Caco-2 (cell line): Measurements from ENCODE around the gene IQGAP3. TPM values are rescaled to one million over a fixed set of nuclear protein-coding genes. Genes with fewer than 3 reads are reported as not detected.

Experiments
- BruUV-seq: library from RNA; stranded (reverse); fragments of 400-500 nt; replicated peaks from 2 replicates; lab custom pipeline; 2021; lab: Mats Ljungman, UMichigan
- CTCF ChIA-PET: fragments of 300-600 bp; sonication (Branson Sonifier 250); formaldehyde crosslinking; loops from one replicate; lab custom pipeline; 2022; ENCODE audit warnings: antibody characterized with exemption; lab: Charles Lee
- POLR2A ChIA-PET: fragments of 300-600 bp; sonication (Branson Sonifier 250); formaldehyde crosslinking; loops from one replicate; lab custom pipeline; 2022; ENCODE audit warnings: antibody characterized with exemption; lab: Charles Lee
- DNase-seq, 2 experiments: peaks; one replicate each; pipeline versions ENCODE4 v3.0.0 to v3.0.0-alpha.2; 2020 to 2022
- H3K27me3 ChIP-seq: replicated peaks from 2 replicates; pipeline ENCODE4 v1.6.0; 2011; ENCODE audit warnings: low read length; ENCODE audit not compliant: control insufficient read depth, insufficient read depth
- H3K36me3 ChIP-seq: 2 replicates; pipeline ENCODE4 v1.5.1; 2011; ENCODE audit warnings: low read length; ENCODE audit not compliant: control insufficient read depth, insufficient read depth
- H3K4me1 ChIP-seq: fragments of 250-450 bp; sonication (Bioruptor Pico); 2 replicates; pipeline ENCODE4 v1.5.1; 2020; ENCODE audit warnings: mild to moderate bottlenecking
- H3K4me3 ChIP-seq: 2 replicates; pipeline ENCODE4 v1.5.1; 2011; ENCODE audit warnings: low read depth, mild to moderate bottlenecking, control low read depth, low read length
- H3K9me3 ChIP-seq: fragments of 250-450 bp; sonication (Bioruptor Pico); 2 replicates; pipeline ENCODE4 v1.5.1; 2020; ENCODE audit warnings: mild to moderate bottlenecking, moderate library complexity
- H3K27ac Mint-ChIP-seq: one replicate; pipeline ENCODE4 v1.8.0; 2022; ENCODE audit warnings: mixed read lengths; ENCODE audit not compliant: unreplicated experiment
- H3K27me3 Mint-ChIP-seq: one replicate; pipeline ENCODE4 v1.8.0; 2022; ENCODE audit warnings: mixed read lengths; ENCODE audit not compliant: insufficient read depth, unreplicated experiment
- H3K36me3 Mint-ChIP-seq: one replicate; pipeline ENCODE4 v1.8.0; 2022; ENCODE audit warnings: mild to moderate bottlenecking, mixed read lengths; ENCODE audit not compliant: insufficient read depth, unreplicated experiment
- H3K4me1 Mint-ChIP-seq: one replicate; pipeline ENCODE4 v1.8.0; 2022; ENCODE audit warnings: low read depth, mixed read lengths; ENCODE audit not compliant: unreplicated experiment
- H3K4me3 Mint-ChIP-seq: one replicate; pipeline ENCODE4 v1.8.0; 2022; ENCODE audit warnings: mild to moderate bottlenecking, moderate library complexity, mixed read lengths; ENCODE audit not compliant: unreplicated experiment
- H3K9me3 Mint-ChIP-seq: one replicate; pipeline ENCODE4 v1.8.0; 2022; ENCODE audit warnings: mixed read lengths; ENCODE audit not compliant: unreplicated experiment
- CTCF ChIP-seq, 2 experiments: fragments of 200-600 bp in 1 of 2; IDR thresholded peaks; 1 replicate in 1 of 2; 2 replicates in 1 of 2; pipeline versions ENCODE4 v1.5.1 to v1.8.0; 2011 to 2022; ENCODE audit warnings: antibody characterized with exemption in 1 of 2, control low read depth in 1 of 2, inconsistent platforms in 1 of 2, low read depth in 1 of 2, low read length in 1 of 2, mild to moderate bottlenecking in 1 of 2, moderate library complexity in 1 of 2; ENCODE audit not compliant: insufficient read depth in 1 of 2, severe bottlenecking in 1 of 2, unreplicated experiment in 1 of 2
- intact Hi-C: fragments of 100-400 bp; cut with micrococcal nuclease; formaldehyde crosslinking; loops from one replicate; pipeline ENCODE4 v1.10.0; 2022; ENCODE audit not compliant: unreplicated experiment
- total RNA-seq: library from RNA; stranded (reverse); gene quantifications from 2 replicates; pipeline ENCODE4 v1.2.3, GENCODE V29; 2022

The IQGAP3 gene
- total RNA-seq, 1 experiment from 2014 or later = 37.6 TPM

GRCh38 chr1:156503698-156504437 is 68.5 kb downstream of the IQGAP3 start:
- Mint-ChIP-seq H3K36me3 (peaks cover 14% of the 10 kb centered on the region), H3K4me1 (peaks cover 24% of the 10 kb centered on the region), H3K4me3 (peak overlapping the region; percentile 89), H3K27me3 (no peaks in the 10 kb centered on the region), H3K27ac (peak overlapping the region; percentile 94), H3K9me3 (no peaks in the 10 kb centered on the region)
- Histone ChIP-seq H3K36me3 (no peaks in the 10 kb centered on the region), H3K4me1 (peaks cover 45% of the 10 kb centered on the region), H3K4me3 (no peak overlapping the region), H3K27me3 (no peaks in the 10 kb centered on the region), H3K9me3 (no peaks in the 10 kb centered on the region)
- intact Hi-C loops = loop anchor here (1.0 to 10.0 kb wide), 4 partner anchors 39 to 101 kb away; partner anchors contain the start of genes GPATCH4 and IQGAP3
- DNase-seq = no peak
- TF ChIP-seq CTCF (IDR thresholded peaks at IDR 0.05; ENCODE audit: insufficient read depth in 1 of 2, low read depth in 1 of 2, low read length in 1 of 2, severe bottlenecking in 1 of 2, unreplicated experiment in 1 of 2) = no peak
- ChIA-PET CTCF (interaction anchor here (0.6 to 6.9 kb wide), 3 partner anchors 46 to 118 kb away, joined by 3 to 87 read pairs (median 4); no protein-coding TSS in a partner anchor), POLR2A (interaction anchor here (0.5 to 1.8 kb wide), 8 partner anchors 12 to 243 kb away, joined by 3 to 22 read pairs (median 4); partner anchors contain the start of gene NAXE)
- BruUV-seq = TSS peak; percentile 15

GRCh38 chr1:156502894-156503697 is 69.3 kb downstream of the IQGAP3 start:
- DNase-seq = peak; percentile 90 to 94
- Histone ChIP-seq H3K27me3 (no peaks in the 10 kb centered on the region), H3K4me1 (peaks cover 49% of the 10 kb centered on the region), H3K36me3 (no peaks in the 10 kb centered on the region), H3K4me3 (peak overlapping the region; percentile 19), H3K9me3 (no peaks in the 10 kb centered on the region)
- Mint-ChIP-seq H3K36me3 (peaks cover 14% of the 10 kb centered on the region), H3K27ac (peak overlapping the region; percentile 94), H3K4me3 (peak overlapping the region; percentile 89), H3K9me3 (no peaks in the 10 kb centered on the region), H3K27me3 (no peaks in the 10 kb centered on the region), H3K4me1 (peaks cover 26% of the 10 kb centered on the region)
- no peak for TF ChIP-seq CTCF (IDR thresholded peaks at IDR 0.05; ENCODE audit: insufficient read depth in 1 of 2, low read depth in 1 of 2, low read length in 1 of 2, severe bottlenecking in 1 of 2, unreplicated experiment in 1 of 2)
- POLR2A ChIA-PET = interaction anchor here (0.5 to 1.8 kb wide), 6 partner anchors 32 to 244 kb away, joined by 3 to 19 read pairs (median 4); partner anchors contain the start of gene NAXE
- TSS peak; percentile 88 for BruUV-seq
- CTCF ChIA-PET = interaction anchor here (0.6 to 6.9 kb wide), 3 partner anchors 46 to 117 kb away, joined by 3 to 87 read pairs (median 4); no protein-coding TSS in a partner anchor
- intact Hi-C loops = loop anchor here (1.0 to 10.0 kb wide), 3 partner anchors 46 to 102 kb away; partner anchors contain the start of genes GPATCH4 and IQGAP3
